HepG2 (cell line): ENCODE results near the gene TAS2R40. TPM values are rescaled to one million over a fixed set of nuclear protein-coding genes. Genes with fewer than 3 reads are reported as not detected.

Source experiments
- HMG20B ChIP-seq: conservative IDR thresholded peaks from 2 replicates; pipeline ENCODE4 v1.6.1; 2016; ENCODE audit warnings: missing genetic modification reagents, missing compliant biosample characterization
- LCORL ChIP-seq, 2 experiments: fragments of 450-650 bp in 1 of 2; sonication (generic) in 1 of 2; formaldehyde crosslinking in 1 of 2; IDR thresholded peaks; 2 replicates each; pipeline versions ENCODE4 v1.5.0 to v1.6.1; 2017 to 2020; ENCODE audit warnings: antibody characterized with exemption in 1 of 2, missing genetic modification reagents in 1 of 2
- MATR3 ChIP-seq: sonication (generic); formaldehyde crosslinking; IDR thresholded peaks from 2 replicates; pipeline ENCODE4 v1.4.0; 2020; ENCODE audit warnings: missing genetic modification reagents
- SP2 ChIP-seq: sonication (generic); formaldehyde crosslinking; IDR thresholded peaks from 2 replicates; pipeline ENCODE4 v1.5.1; 2020; ENCODE audit warnings: mild to moderate bottlenecking, missing genetic modification reagents
- TAF1 ChIP-seq: sonication (generic); formaldehyde crosslinking; IDR thresholded peaks from 2 replicates; pipeline ENCODE4 v1.4.0; 2020; ENCODE audit warnings: missing genetic modification reagents
- THRA ChIP-seq: sonication (generic); formaldehyde crosslinking; IDR thresholded peaks from 2 replicates; pipeline ENCODE4 v1.4.0; 2020; ENCODE audit warnings: missing genetic modification reagents, borderline replicate concordance
- ZFP36 ChIP-seq: fragments of 150-350 bp; IDR thresholded peaks from 2 replicates; pipeline ENCODE4 v1.6.1; 2018; ENCODE audit warnings: borderline replicate concordance, low read length, low read depth; ENCODE audit not compliant: partially characterized antibody
- ZFP36L2 ChIP-seq: sonication (generic); formaldehyde crosslinking; IDR thresholded peaks from 2 replicates; pipeline ENCODE4 v1.4.0; 2020; ENCODE audit warnings: missing genetic modification reagents
- ZNF460 ChIP-seq: sonication (generic); formaldehyde crosslinking; IDR thresholded peaks from 2 replicates; pipeline ENCODE4 v1.5.1; 2020; ENCODE audit warnings: missing genetic modification reagents, mild to moderate bottlenecking, borderline replicate concordance
- ZNF567 ChIP-seq: sonication (generic); formaldehyde crosslinking; IDR thresholded peaks from 2 replicates; pipeline ENCODE4 v1.8.1; 2023; ENCODE audit warnings: mild to moderate bottlenecking, missing genetic modification reagents, borderline replicate concordance
- ZNF678 ChIP-seq: sonication (generic); formaldehyde crosslinking; IDR thresholded peaks from 2 replicates; pipeline ENCODE4 v1.4.0; 2020; ENCODE audit warnings: mild to moderate bottlenecking, missing genetic modification reagents
- ZNF891 ChIP-seq: sonication (generic); formaldehyde crosslinking; IDR thresholded peaks from 2 replicates; pipeline ENCODE4 v1.5.0; 2020; ENCODE audit warnings: mild to moderate bottlenecking, missing genetic modification reagents
- ZSCAN5A ChIP-seq: sonication (generic); formaldehyde crosslinking; IDR thresholded peaks from 2 replicates; pipeline ENCODE4 v1.8.0; 2022; ENCODE audit warnings: mild to moderate bottlenecking, missing genetic modification reagents, borderline replicate concordance
- polyA plus RNA-seq, 8 experiments: library from polyadenylated mRNA; depleted of rRNA in 3 of 8; stranded (reverse) in 7 of 8; unstranded in 1 of 8; fragments of >200 nt; fragmentation: Illumina TruSeq in 4 of 8; extraction: Trizol in 4 of 8; gene quantifications; 2 replicates each; pipeline versions ENCODE4 v1.2.1 to v1.2.3, GENCODE V29; 2011 to 2016; ENCODE audit warnings: low read depth in 4 of 8, missing spikeins in 1 of 8, mixed read lengths in 1 of 8; ENCODE audit not compliant: insufficient read depth in 1 of 8
- total RNA-seq, 5 experiments: library from RNA; depleted of rRNA; stranded (reverse); fragments of >200 nt; fragmentation: Illumina TruSeq; extraction: Trizol; gene quantifications; 2 replicates each; pipeline ENCODE4 v1.2.3, GENCODE V29; 2016; ENCODE audit warnings: low read depth in 1 of 5
- TF ChIP-seq, protein P1 (sequence below): sonication (generic); formaldehyde crosslinking; IDR thresholded peaks from 2 replicates; pipeline ENCODE4 v1.4.0; 2020; ENCODE audit warnings: missing genetic modification reagents, borderline replicate concordance
- TF ChIP-seq, protein P2 (sequence below): sonication (generic); formaldehyde crosslinking; IDR thresholded peaks from 2 replicates; pipeline ENCODE4 v1.8.1; 2022; ENCODE audit warnings: mild to moderate bottlenecking, missing genetic modification reagents
- TF ChIP-seq, protein P3 (sequence below): sonication (generic); formaldehyde crosslinking; IDR thresholded peaks from 2 replicates; pipeline ENCODE4 v1.4.0; 2020; ENCODE audit warnings: missing genetic modification reagents

The TAS2R40 gene
- total and polyA plus RNA-seq, 2 of the 13 experiments (the other 11 are each of a cell fraction or from before 2014, with no cell fraction given) = not detected

DNA sequence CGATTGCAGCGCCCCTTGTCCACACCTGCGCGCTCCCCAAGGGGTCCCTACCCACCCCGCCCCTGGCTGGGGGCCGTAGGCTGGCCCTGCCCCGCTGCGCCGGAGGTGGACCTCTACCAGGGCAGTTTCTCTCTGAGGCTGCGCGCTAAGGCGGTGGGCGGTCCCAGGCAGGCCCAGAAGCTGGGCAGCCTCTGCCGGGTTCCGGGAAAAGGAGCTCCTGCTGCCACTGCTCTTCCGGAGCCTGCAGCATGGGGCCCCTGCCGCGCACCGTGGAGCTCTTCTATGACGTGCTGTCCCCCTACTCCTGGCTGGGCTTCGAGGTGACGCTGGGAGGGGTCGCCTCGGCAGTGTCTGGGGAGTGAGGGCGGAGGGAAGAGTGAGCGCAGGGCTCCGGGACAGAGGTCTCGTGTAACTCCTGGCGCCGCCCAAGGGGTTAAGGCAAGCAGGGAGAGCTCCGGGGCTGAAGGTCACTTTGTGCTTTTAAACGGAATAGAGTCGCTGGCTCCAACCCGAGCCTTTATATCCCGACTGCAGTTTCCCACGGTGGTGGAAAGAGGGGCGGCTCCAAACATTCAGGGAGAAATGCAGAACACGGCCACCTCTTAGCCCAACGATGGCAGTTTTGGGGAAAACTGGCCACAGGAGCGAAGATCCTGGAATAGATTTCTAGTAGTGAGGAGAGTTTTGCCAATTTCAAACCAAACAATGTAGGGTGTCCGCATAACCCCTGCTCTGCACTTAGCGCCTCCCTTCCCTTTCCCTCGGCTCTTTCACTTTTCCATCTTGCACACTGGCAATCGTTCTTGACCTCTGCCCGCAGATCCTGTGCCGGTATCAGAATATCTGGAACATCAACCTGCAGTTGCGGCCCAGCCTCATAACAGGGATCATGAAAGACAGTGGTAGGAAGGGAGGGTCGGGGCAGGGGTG lies 41.7 kb downstream of the TAS2R40 start, which contains the start of gene GSTK1 (continued):
- TF ChIP-seq ZFP36L2 (CRISPR knock-in tag) (no peak), SP2 (no peak), ZNF460 (CRISPR knock-in tag) (no peak; the same call in 1 of the 2 replicates), THRA (CRISPR knock-in tag) (0 out of 2 replicates have a peak, but pooled peaks have one; percentile 27), ZNF567 (CRISPR knock-in tag) (0 out of 2 replicates have a peak, but pooled peaks have one; percentile 40), TAF1 (CRISPR knock-in tag) (peak; percentile 95), ZFP36 (no peak), MATR3 (CRISPR knock-in tag) (no peak), HMG20B (0 out of 2 replicates have a peak, but pooled peaks have one; percentile 46), ZNF678 (CRISPR knock-in tag) (no peak; the same call in 1 of the 2 replicates), ZNF891 (CRISPR knock-in tag) (peak; percentile 62; the same call in 1 of the 2 replicates), ZSCAN5A (CRISPR knock-in tag) (peak; percentile 33; the same call in 1 of the 2 replicates), LCORL (IDR thresholded peaks at IDR 0.05) (no peak), LCORL (CRISPR knock-in tag; IDR thresholded peaks at IDR 0.05) (peak; percentile 58; the same call in 1 of the 2 replicates)
- TF ChIP-seq, protein P1, sequence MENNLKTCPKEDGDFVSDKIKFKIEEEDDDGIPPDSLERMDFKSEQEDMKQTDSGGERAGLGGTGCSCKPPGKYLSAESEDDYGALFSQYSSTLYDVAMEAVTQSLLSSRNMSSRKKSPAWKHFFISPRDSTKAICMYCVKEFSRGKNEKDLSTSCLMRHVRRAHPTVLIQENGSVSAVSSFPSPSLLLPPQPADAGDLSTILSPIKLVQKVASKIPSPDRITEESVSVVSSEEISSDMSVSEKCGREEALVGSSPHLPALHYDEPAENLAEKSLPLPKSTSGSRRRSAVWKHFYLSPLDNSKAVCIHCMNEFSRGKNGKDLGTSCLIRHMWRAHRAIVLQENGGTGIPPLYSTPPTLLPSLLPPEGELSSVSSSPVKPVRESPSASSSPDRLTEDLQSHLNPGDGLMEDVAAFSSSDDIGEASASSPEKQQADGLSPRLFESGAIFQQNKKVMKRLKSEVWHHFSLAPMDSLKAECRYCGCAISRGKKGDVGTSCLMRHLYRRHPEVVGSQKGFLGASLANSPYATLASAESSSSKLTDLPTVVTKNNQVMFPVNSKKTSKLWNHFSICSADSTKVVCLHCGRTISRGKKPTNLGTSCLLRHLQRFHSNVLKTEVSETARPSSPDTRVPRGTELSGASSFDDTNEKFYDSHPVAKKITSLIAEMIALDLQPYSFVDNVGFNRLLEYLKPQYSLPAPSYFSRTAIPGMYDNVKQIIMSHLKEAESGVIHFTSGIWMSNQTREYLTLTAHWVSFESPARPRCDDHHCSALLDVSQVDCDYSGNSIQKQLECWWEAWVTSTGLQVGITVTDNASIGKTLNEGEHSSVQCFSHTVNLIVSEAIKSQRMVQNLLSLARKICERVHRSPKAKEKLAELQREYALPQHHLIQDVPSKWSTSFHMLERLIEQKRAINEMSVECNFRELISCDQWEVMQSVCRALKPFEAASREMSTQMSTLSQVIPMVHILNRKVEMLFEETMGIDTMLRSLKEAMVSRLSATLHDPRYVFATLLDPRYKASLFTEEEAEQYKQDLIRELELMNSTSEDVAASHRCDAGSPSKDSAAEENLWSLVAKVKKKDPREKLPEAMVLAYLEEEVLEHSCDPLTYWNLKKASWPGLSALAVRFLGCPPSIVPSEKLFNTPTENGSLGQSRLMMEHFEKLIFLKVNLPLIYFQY = no peak
- TF ChIP-seq, protein P2, sequence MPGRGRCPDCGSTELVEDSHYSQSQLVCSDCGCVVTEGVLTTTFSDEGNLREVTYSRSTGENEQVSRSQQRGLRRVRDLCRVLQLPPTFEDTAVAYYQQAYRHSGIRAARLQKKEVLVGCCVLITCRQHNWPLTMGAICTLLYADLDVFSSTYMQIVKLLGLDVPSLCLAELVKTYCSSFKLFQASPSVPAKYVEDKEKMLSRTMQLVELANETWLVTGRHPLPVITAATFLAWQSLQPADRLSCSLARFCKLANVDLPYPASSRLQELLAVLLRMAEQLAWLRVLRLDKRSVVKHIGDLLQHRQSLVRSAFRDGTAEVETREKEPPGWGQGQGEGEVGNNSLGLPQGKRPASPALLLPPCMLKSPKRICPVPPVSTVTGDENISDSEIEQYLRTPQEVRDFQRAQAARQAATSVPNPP (CRISPR knock-in tag) = peak; percentile 85; the same call in 1 of the 2 replicates
- TF ChIP-seq, protein P3, sequence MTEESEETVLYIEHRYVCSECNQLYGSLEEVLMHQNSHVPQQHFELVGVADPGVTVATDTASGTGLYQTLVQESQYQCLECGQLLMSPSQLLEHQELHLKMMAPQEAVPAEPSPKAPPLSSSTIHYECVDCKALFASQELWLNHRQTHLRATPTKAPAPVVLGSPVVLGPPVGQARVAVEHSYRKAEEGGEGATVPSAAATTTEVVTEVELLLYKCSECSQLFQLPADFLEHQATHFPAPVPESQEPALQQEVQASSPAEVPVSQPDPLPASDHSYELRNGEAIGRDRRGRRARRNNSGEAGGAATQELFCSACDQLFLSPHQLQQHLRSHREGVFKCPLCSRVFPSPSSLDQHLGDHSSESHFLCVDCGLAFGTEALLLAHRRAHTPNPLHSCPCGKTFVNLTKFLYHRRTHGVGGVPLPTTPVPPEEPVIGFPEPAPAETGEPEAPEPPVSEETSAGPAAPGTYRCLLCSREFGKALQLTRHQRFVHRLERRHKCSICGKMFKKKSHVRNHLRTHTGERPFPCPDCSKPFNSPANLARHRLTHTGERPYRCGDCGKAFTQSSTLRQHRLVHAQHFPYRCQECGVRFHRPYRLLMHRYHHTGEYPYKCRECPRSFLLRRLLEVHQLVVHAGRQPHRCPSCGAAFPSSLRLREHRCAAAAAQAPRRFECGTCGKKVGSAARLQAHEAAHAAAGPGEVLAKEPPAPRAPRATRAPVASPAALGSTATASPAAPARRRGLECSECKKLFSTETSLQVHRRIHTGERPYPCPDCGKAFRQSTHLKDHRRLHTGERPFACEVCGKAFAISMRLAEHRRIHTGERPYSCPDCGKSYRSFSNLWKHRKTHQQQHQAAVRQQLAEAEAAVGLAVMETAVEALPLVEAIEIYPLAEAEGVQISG (CRISPR knock-in tag) = peak; percentile 59; the same call in 1 of the 2 replicates
